GM18867 (cell line): ENCODE measurements around the gene CYP2A6.
"Not testable (repeated sequence)": the region's sequence is repeated elsewhere in the genome, so short reads cannot be mapped to it uniquely, and the experiment has no call there.

Experiments used
- ATAC-seq: cut with Tn5 transposase; IDR thresholded peaks from one replicate; pipeline ENCODE4 v1.9.1; 2021; ENCODE audit warnings: mild to moderate bottlenecking, moderate library complexity; ENCODE audit not compliant: unreplicated experiment

Gene CYP2A6

GRCh38 chr19:40850277-40850676 is at the start of gene CYP2A6:
CYP2A6 (minus strand) TSS chr19:40850447; CDS start chr19:40850426, 21 bp downstream.
- not testable (repeated sequence) for ATAC-seq

GRCh38 chr19:40899964-40900363 is 49.7 kb upstream of the CYP2A6 start:
- ATAC-seq, result not testable (repeated sequence)

- ATAC-seq, result not testable (repeated sequence)
Observed at GRCh38 chr19:40896843-40897789, 46.9 kb upstream of the CYP2A6 start.

GRCh38 chr19:40896418-40896796 is 46.2 kb upstream of the CYP2A6 start:
- no peak for ATAC-seq

- no peak for ATAC-seq
Observed at GRCh38 chr19:40893112-40893511, 42.9 kb upstream of the CYP2A6 start.

- no peak for ATAC-seq
Observed at GRCh38 chr19:40889366-40889765, 39.1 kb upstream of the CYP2A6 start.

GRCh38 chr19:40888191-40888590 is 37.9 kb upstream of the CYP2A6 start:
- no peak for ATAC-seq

- ATAC-seq, result not testable (repeated sequence)
Observed at GRCh38 chr19:40884187-40884931, 34.1 kb upstream of the CYP2A6 start.

- not testable (repeated sequence) for ATAC-seq
Observed at GRCh38 chr19:40882062-40882461, 31.8 kb upstream of the CYP2A6 start, which contains the start of gene CYP2A7. CYP2A7 (minus strand) TSS chr19:40882231; CDS start chr19:40882210, 21 bp downstream.

GRCh38 chr19:40879349-40879748 is 29.1 kb upstream of the CYP2A6 start:
- ATAC-seq, result not testable (repeated sequence)

GRCh38 chr19:40875526-40875951 is 25.3 kb upstream of the CYP2A6 start:
- ATAC-seq, result not testable (repeated sequence)

GRCh38 chr19:40874874-40875273 is 24.6 kb upstream of the CYP2A6 start:
- ATAC-seq, result not testable (repeated sequence)

- not testable (repeated sequence) for ATAC-seq
Observed at GRCh38 chr19:40873873-40874272, 23.6 kb upstream of the CYP2A6 start.

- no peak for ATAC-seq
Observed at GRCh38 chr19:40872209-40872608, 22.0 kb upstream of the CYP2A6 start.

- no peak for ATAC-seq
Observed at GRCh38 chr19:40867701-40868100, 17.5 kb upstream of the CYP2A6 start.

GRCh38 chr19:40864739-40865496 is 14.7 kb upstream of the CYP2A6 start:
- ATAC-seq, result not testable (repeated sequence)

- no peak for ATAC-seq
Observed at GRCh38 chr19:40862785-40863184, 12.5 kb upstream of the CYP2A6 start.

GRCh38 chr19:40862333-40862732 is 12.1 kb upstream of the CYP2A6 start:
- ATAC-seq, result no peak

GRCh38 chr19:40858109-40858508 is 7.9 kb upstream of the CYP2A6 start:
- ATAC-seq, result no peak

- ATAC-seq, result not testable (repeated sequence)
Observed at GRCh38 chr19:40852467-40853152, 2.4 kb upstream of the CYP2A6 start.
